Hematopoietic multipotent progenitor cell (in vitro differentiated cells): Measurements from ENCODE around the gene SCAP. TPM values are rescaled to one million over a fixed set of nuclear protein-coding genes. Genes with fewer than 3 reads are reported as not detected.
"Not testable (repeated sequence)": the region's sequence is repeated elsewhere in the genome, so short reads cannot be mapped to it uniquely, and the experiment has no call there.

Experiments used
- DNase-seq, 3 donors: peaks; one replicate each; pipeline ENCODE4 v3.0.0-alpha.2; 2011 to 2015; ENCODE audit warnings: low read depth in 2 of 3, low spot score in 2 of 3
- small RNA-seq: library from RNA; depleted of rRNA; stranded (forward); fragments of <200 nt; gene quantifications from one replicate; pipeline ENCODE3, GENCODE V24; 2012
- total RNA-seq: library from RNA; depleted of rRNA; stranded (reverse); fragments of >200 nt; gene quantifications from one replicate; pipeline ENCODE4 v1.2.3, GENCODE V29; 2012

The SCAP gene
- total RNA-seq, 1 donor: 156 TPM

DNA sequence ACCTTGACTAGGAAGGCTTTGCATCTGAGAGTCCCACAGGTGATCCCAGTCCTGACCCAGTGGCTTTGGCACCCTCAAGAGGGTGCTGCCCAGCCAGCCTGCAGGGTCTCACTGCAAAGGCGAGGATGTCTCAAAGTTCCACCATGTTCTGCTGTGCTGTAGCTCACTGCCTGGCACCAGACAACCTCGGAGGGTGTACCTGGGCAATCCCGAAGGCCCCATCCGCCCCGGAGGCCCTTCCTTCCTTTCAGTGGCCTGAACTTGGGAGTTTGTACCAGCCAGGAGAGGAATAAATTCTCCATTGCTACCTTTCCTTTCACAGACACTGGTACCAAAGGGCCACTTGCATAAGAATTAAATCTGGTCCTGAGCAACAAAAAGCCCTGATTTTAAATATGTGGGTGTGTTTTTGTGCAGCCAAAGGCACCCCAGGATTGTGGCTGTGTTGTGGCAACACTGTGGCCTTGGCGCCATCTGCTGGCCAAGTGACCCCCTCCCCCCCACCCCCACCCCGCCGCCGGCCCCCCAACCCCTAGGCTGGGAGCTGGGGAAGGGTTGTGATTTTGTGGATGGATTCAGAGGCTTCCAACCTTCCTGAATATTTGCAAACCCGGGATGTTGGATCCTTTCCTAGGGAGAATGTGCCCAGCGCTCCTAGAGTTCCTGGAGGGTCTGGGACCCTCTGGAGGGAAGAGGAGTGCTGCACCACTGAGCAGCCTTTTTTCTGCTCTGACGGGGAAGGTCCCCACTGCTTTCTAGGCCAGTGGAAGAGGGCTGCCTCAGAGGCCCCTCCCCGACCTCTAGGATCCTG, 104.6 kb downstream of the SCAP start:
- DNase-seq: peak in 2 of 3 donors; percentile 24 to 46

DNA sequence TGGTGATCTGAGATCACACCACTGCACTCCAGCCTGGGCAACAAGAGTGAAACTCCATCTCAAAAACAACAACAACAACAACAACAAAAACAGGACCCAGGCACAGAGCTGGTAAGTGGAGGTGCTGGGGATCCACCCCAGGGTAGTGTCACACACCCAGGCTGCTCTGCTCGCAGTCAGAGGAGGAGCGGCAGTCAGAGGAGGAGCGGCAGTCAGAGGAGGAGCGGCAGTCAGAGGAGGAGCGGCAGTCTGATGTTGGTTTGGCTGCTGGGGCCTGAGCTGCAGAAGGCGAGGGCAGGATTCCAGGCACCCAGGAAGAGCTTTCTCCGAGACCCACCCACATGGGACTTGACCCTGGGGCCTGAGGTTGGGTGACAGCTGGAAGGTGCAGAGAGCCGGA, 105.7 kb downstream of the SCAP start:
- not testable (repeated sequence) for DNase-seq

DNA sequence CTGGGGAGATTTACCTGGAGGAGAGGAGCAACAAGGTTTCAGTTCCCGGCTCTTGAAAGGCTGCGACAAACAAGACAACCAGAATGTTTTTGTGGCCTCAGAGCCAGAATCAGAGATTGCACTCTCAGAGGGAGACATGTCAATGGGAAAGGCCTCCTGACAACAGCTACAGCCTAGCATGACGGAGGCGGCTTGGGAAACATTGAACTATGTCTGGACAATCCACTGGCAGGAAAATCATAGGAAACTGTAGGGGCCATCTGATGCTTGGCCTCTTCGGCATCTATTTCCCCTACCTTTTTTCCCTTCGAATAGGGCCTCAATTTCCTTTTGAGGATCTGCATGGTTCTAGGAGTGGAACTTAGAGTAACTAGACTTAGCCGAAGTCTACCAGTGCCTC, 108.1 kb downstream of the SCAP start:
- DNase-seq: no peak

DNA sequence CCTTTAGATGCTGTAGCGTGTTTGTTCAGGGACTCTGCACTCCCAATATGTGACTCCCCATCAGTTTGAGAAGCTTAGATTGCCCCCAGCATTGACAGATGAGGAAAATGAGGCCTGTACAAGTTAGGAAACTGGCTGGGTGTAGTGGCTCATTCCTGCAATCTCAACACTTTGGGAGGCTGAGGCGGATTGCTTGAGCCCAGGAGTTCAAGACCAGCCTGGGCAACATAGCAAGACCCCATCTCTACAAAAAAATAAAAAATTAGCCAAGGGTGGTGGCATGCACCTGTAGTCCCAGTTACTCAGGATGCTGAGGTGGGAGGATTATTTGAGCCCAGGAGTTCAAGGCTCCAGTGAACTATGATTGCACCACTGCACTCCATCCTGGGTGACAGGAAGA, 108.9 kb downstream of the SCAP start:
- DNase-seq: no peak

DNA sequence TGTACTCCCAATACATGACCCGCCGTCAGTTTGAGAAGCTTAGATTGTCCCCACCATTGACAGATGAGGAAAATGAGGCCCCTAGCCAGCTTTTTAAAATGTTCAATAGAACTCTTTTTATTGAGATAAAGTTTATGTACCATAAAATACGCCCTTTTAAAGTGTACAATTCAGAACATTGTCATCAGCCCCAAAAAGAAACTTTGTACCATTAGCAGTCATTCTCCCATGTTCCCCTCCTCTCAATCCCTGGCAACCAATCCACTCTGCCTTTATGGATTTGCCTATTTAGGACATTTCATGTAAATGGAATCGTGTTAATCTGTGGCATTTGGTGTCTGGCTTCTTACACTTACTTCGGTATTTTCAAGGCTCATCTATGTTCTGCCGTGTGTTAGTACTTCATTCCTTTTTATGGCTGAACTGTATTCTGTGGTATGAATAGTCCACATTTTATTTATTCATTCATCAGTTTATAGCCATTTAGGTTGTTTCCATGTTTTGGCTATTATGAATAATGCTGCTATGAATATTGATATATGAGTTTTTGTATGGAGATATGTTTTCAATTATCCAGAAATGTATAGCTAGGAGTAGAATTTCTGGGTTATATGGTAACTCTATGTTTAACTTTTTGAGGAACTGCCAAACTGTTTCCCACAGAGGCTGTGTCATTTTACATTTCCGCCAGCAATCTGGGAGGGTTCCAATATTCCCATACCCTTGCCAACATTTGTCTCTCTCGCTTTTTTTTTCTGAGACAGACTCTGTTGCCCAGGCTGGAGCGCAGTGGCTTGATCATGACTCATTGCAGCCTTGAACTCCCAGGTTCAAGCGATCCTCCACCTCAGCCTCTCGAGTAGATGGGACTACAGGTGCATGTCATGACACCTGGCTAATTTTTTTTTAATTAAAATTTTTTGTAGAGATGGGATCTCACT, 110.3 kb downstream of the SCAP start:
- DNase-seq: no peak

Small RNAs within 50 kb of the gene (small RNA-seq; reads per million reads assigned to genes)
- gene AC099778.2: not detected

Other genes with a start within 250 kb of the SCAP start
- gene KIF9, start 193.1 kb downstream of the SCAP start, total RNA-seq: 14.5 TPM
- 18.9 TPM for gene KLHL18, start 193.0 kb downstream of the SCAP start, total RNA-seq
- gene PTPN23, start 94.9 kb downstream of the SCAP start, total RNA-seq: 27.7 TPM
- gene ELP6, start 37.8 kb upstream of the SCAP start, total RNA-seq: 48.2 TPM
- gene CSPG5, start 102.9 kb upstream of the SCAP start, total RNA-seq: 0.54 TPM